Measurements from ENCODE around the gene LIN28A.
A peak's percentile ranks its signal among the peaks of the same experiment; 100 is the strongest.

The LIN28A gene

DNA sequence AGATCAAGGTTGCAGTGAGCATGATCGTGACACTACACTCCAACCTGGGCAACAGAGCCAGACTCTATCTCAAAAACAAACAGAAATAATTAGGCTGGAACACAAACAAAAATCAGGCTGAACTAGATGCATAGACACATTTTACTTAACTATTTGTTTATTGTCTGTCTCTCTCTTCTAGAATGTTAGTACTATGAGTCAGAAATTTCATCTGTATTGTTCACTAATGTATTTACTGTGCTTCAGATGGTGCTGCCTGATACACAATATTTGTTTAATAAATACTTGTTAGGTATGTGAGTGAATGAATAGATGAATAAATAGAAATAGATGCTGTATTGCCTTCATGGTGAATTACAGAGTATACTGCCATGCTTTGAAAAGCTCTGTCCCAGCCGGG lies 6.0 kb upstream of the LIN28A start:
- ATAC-seq = no peak

DNA sequence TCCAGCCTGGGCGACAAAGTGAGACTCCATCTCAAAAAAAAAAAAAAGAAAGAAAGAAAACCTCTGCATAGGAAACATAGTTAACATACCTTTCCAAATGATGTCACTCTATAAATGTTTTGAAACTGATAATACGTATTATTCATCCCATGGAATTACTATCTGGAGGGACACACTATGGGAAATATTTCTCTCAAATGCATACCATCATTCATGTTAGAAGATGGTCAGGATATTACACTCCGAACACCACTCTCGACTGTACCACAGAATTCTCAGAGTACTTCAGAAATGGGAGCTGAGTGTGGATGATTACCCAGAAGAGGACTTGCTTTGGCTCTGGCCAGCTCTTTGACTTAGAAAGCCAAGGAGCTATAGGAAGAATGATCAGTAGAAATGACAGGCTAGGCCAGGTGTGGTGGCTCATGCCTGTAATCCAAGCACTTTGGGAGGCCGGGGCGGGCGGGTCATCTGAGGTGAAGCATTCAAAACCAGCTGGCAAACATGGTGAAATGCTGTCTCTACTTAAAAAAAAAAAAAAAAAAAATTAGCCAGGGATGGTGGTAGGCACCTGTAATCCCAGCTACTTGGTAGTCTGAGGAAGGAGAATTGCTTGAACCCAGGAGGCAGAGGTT lies 5.2 kb upstream of the LIN28A start:
- TF ChIP-seq ESRRG (CRISPR knock-in tag; IDR thresholded peaks at IDR 0.05) (no peak), RARB (CRISPR knock-in tag; IDR thresholded peaks at IDR 0.05) (no peak), CSRNP3 (CRISPR knock-in tag; IDR thresholded peaks at IDR 0.05) (no peak), ISL1 (CRISPR knock-in tag; IDR thresholded peaks at IDR 0.05) (peak; percentile 39), CSDC2 (CRISPR knock-in tag; IDR thresholded peaks at IDR 0.05) (no peak), BACH2 (CRISPR knock-in tag; IDR thresholded peaks at IDR 0.05; ENCODE audit: borderline replicate concordance) (no peak)
- ATAC-seq = peak; percentile 50; the same call in 2 of the 3 replicates

More for the DNA sequence above, 6.0 kb upstream of the LIN28A start:
- no peak for TF ChIP-seq OSR1 (CRISPR knock-in tag; IDR thresholded peaks at IDR 0.05)
- no peak for TF ChIP-seq ARNTL (CRISPR knock-in tag; IDR thresholded peaks at IDR 0.05; ENCODE audit: borderline replicate concordance, low read depth)
- no peak for TF ChIP-seq ZFP30 (CRISPR knock-in tag; IDR thresholded peaks at IDR 0.05)
- TF ChIP-seq, protein P1, sequence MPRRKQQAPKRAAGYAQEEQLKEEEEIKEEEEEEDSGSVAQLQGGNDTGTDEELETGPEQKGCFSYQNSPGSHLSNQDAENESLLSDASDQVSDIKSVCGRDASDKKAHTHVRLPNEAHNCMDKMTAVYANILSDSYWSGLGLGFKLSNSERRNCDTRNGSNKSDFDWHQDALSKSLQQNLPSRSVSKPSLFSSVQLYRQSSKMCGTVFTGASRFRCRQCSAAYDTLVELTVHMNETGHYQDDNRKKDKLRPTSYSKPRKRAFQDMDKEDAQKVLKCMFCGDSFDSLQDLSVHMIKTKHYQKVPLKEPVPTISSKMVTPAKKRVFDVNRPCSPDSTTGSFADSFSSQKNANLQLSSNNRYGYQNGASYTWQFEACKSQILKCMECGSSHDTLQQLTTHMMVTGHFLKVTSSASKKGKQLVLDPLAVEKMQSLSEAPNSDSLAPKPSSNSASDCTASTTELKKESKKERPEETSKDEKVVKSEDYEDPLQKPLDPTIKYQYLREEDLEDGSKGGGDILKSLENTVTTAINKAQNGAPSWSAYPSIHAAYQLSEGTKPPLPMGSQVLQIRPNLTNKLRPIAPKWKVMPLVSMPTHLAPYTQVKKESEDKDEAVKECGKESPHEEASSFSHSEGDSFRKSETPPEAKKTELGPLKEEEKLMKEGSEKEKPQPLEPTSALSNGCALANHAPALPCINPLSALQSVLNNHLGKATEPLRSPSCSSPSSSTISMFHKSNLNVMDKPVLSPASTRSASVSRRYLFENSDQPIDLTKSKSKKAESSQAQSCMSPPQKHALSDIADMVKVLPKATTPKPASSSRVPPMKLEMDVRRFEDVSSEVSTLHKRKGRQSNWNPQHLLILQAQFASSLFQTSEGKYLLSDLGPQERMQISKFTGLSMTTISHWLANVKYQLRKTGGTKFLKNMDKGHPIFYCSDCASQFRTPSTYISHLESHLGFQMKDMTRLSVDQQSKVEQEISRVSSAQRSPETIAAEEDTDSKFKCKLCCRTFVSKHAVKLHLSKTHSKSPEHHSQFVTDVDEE (CRISPR knock-in tag; IDR thresholded peaks at IDR 0.05) = no peak
- TF ChIP-seq ZFP3 (CRISPR knock-in tag; IDR thresholded peaks at IDR 0.05) = no peak
- TF ChIP-seq CSRNP3 (CRISPR knock-in tag; IDR thresholded peaks at IDR 0.05) = no peak
- TF ChIP-seq ZNF70 (CRISPR knock-in tag; IDR thresholded peaks at IDR 0.05) = no peak
- no peak for TF ChIP-seq TCF4 (CRISPR knock-in tag; IDR thresholded peaks at IDR 0.05; ENCODE audit: borderline replicate concordance)
- no peak for TF ChIP-seq CSDC2 (CRISPR knock-in tag; IDR thresholded peaks at IDR 0.05)
- TF ChIP-seq PATZ1 (CRISPR knock-in tag; IDR thresholded peaks at IDR 0.05; ENCODE audit: borderline replicate concordance) = no peak
- TF ChIP-seq BACH2 (CRISPR knock-in tag; IDR thresholded peaks at IDR 0.05; ENCODE audit: borderline replicate concordance) = no peak
- no peak for TF ChIP-seq RARB (CRISPR knock-in tag; IDR thresholded peaks at IDR 0.05)
- no peak for TF ChIP-seq PPARA (CRISPR knock-in tag; IDR thresholded peaks at IDR 0.05; ENCODE audit: borderline replicate concordance)
- no peak for TF ChIP-seq ZNF565 (CRISPR knock-in tag; conservative IDR thresholded peaks at IDR 0.05; ENCODE audit: low read depth)
- no peak for TF ChIP-seq CREB5 (CRISPR knock-in tag; IDR thresholded peaks at IDR 0.05; ENCODE audit: low read depth)
- no peak for TF ChIP-seq ZNF8 (CRISPR knock-in tag; IDR thresholded peaks at IDR 0.05)

DNA sequence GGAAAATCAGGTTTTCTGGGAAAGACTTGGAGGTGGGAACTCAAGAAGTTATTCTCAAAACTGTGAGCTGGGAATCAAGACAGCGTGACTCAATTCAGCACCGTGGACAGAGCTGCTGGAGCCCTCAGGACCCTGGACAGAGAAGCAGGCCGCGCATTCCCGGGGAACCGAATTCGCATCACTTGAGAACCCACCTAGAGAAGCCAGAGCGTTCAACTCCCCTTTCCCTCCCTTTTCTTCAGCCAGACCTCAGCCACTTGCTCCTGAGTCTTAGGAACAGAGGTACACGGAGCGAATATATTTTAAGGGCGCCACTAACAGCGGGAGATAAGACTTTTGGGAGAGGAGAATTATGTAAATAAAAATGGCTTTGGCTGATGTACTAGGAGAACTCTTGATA lies 2.0 kb upstream of the LIN28A start:
- peak; percentile 84 for ATAC-seq
- TF ChIP-seq CSRNP3 (CRISPR knock-in tag; IDR thresholded peaks at IDR 0.05) = no peak
- TF ChIP-seq TOX (CRISPR knock-in tag; IDR thresholded peaks at IDR 0.05; ENCODE audit: borderline replicate concordance) = 0 out of 2 replicates have a peak, but pooled peaks have one; percentile 25
- no peak for TF ChIP-seq BACH2 (CRISPR knock-in tag; IDR thresholded peaks at IDR 0.05; ENCODE audit: borderline replicate concordance)
- peak; percentile 98 for TF ChIP-seq SNAI2 (CRISPR knock-in tag; IDR thresholded peaks at IDR 0.05)
- TF ChIP-seq PPARA (CRISPR knock-in tag; IDR thresholded peaks at IDR 0.05; ENCODE audit: borderline replicate concordance) = peak; percentile 62; the same call in 1 of the 2 replicates
- no peak for TF ChIP-seq ZNF70 (CRISPR knock-in tag; IDR thresholded peaks at IDR 0.05)
- TF ChIP-seq TCF4 (CRISPR knock-in tag; IDR thresholded peaks at IDR 0.05; ENCODE audit: borderline replicate concordance) = no peak
- 0 out of 2 replicates have a peak, but pooled peaks have one; percentile 41 for TF ChIP-seq CREB5 (CRISPR knock-in tag; IDR thresholded peaks at IDR 0.05; ENCODE audit: low read depth)
- TF ChIP-seq ARNTL (CRISPR knock-in tag; IDR thresholded peaks at IDR 0.05; ENCODE audit: borderline replicate concordance, low read depth) = 0 out of 2 replicates have a peak, but pooled peaks have one; percentile 30
- TF ChIP-seq, protein P2, sequence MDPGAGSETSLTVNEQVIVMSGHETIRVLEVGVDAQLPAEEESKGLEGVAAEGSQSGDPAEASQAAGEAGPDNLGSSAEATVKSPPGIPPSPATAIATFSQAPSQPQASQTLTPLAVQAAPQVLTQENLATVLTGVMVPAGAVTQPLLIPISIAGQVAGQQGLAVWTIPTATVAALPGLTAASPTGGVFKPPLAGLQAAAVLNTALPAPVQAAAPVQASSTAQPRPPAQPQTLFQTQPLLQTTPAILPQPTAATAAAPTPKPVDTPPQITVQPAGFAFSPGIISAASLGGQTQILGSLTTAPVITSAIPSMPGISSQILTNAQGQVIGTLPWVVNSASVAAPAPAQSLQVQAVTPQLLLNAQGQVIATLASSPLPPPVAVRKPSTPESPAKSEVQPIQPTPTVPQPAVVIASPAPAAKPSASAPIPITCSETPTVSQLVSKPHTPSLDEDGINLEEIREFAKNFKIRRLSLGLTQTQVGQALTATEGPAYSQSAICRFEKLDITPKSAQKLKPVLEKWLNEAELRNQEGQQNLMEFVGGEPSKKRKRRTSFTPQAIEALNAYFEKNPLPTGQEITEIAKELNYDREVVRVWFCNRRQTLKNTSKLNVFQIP (CRISPR knock-in tag; IDR thresholded peaks at IDR 0.05; ENCODE audit: borderline replicate concordance, low read depth) = no peak
- no peak for TF ChIP-seq RARB (CRISPR knock-in tag; IDR thresholded peaks at IDR 0.05)
- no peak for TF ChIP-seq ZNF8 (CRISPR knock-in tag; IDR thresholded peaks at IDR 0.05)
